GM13977 (cell line): ENCODE results near the gene ERBIN.
A peak's percentile ranks its signal among the peaks of the same experiment; 100 is the strongest.
"Not testable (repeated sequence)": the region's sequence is repeated elsewhere in the genome, so short reads cannot be mapped to it uniquely, and the experiment has no call there.

Experiments used
- DNase-seq: peaks from one replicate; pipeline ENCODE4 v3.0.0; 2012; ENCODE audit warnings: low spot score
- in situ Hi-C: fragments of 300-500 bp; cut with MboI; formaldehyde crosslinking; loops from one replicate; pipeline ENCODE4 v1.12.0; 2022; ENCODE audit warnings: low sequenced_read_pairs, low pct_unique_long_range_greater_than_20kb, mixed read lengths, inconsistent platforms; ENCODE audit not compliant: unreplicated experiment
- TF ChIP-seq, protein P1 (sequence below): IDR thresholded peaks from 2 replicates; pipeline ENCODE4 v1.5.1; 2012; ENCODE audit warnings: mild to moderate bottlenecking, control low read depth; ENCODE audit not compliant: insufficient read depth; ENCODE audit errors: extremely low read depth, missing control alignments

Gene ERBIN

DNA sequence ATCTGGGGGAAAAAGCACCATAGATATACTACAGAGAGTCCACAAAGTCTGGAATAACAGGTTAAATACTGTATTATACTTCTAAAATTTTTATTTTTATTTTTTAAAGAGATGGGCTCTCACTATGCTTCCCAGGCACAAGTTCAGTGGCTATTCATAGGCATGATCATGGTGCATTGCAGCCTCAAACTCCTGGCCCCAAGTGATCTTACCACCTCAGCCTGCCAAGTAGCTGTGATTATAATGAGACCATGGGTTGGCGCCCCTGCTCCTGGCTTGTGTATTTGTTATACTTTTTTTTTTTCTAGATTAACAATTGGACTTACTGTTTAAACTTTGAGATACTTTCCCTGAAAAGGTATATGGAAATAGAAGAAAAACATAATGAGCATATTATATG, 25.9 kb downstream of the ERBIN start:
- DNase-seq, result no peak
- TF ChIP-seq, protein P1, sequence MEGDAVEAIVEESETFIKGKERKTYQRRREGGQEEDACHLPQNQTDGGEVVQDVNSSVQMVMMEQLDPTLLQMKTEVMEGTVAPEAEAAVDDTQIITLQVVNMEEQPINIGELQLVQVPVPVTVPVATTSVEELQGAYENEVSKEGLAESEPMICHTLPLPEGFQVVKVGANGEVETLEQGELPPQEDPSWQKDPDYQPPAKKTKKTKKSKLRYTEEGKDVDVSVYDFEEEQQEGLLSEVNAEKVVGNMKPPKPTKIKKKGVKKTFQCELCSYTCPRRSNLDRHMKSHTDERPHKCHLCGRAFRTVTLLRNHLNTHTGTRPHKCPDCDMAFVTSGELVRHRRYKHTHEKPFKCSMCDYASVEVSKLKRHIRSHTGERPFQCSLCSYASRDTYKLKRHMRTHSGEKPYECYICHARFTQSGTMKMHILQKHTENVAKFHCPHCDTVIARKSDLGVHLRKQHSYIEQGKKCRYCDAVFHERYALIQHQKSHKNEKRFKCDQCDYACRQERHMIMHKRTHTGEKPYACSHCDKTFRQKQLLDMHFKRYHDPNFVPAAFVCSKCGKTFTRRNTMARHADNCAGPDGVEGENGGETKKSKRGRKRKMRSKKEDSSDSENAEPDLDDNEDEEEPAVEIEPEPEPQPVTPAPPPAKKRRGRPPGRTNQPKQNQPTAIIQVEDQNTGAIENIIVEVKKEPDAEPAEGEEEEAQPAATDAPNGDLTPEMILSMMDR, result no peak
- in situ Hi-C loops, result no loop called here

DNA sequence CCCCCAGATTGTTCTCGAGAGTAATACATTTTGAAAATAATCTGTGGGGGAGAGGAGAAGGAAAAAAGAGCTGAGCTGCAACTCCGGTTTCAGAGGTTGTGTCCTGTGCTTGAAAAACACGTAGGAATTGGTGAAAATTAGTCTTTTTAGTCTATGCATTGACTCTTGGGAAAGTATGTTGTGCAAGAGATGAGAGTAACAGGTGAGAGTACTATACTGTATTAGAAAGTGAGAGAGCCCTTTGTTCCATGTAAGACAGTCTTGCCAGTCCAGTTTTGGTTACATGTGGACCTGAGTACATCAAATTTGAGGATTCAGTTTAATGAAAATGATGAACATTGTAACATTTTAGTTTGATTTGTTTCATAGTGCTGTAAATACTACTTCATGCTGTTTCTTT, 27.8 kb downstream of the ERBIN start:
- TF ChIP-seq, protein P1, result no peak
- in situ Hi-C loops, result no loop called here
- DNase-seq, result no peak

DNA sequence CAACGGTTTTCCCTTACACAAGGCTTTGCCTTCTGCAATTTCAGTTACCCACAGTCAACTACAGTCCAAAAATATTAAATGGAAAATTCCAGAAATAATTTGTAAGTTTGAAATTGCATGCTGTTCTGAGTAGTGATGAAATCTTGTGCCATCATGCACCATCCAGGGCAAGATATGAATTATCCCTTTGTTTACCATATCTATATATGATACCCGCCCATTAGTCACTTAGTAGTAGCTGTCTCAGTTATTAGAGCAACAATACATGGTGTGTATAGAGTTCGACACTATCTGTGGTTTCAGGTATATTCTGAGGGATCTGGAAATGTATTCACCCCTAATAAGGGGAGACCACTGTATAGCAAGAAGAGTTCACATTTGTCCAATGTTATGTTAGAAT, 29.4 kb downstream of the ERBIN start:
- in situ Hi-C loops, result no loop called here
- TF ChIP-seq, protein P1, result no peak
- no peak for DNase-seq

DNA sequence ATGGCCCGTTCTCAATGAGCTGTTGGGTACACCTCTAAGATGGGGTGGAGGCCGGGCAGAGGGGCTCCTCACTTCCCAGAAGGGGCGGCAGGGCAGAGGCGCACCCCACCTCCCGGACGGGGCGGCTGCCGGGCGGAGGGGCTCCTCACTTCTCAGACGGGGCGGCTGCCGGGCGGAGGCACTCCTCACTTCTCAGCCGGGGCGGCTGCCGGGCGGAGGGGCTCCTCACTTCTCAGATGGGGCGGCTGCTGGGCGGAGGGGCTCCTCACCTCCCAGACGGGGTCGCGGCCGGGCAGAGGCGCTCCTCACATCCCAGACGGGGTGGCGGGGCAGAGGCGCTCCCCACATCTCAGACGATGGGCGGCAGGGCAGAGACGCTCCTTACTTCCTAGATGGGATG, 31.3 kb downstream of the ERBIN start:
- in situ Hi-C loops, DNase-seq: not testable (repeated sequence)

GRCh38 chr5:65961633-65962032, 35.3 kb downstream of the ERBIN start:
- TF ChIP-seq, protein P1, result no peak
- in situ Hi-C loops, result no loop called here
- peak; percentile 56 for DNase-seq

DNA sequence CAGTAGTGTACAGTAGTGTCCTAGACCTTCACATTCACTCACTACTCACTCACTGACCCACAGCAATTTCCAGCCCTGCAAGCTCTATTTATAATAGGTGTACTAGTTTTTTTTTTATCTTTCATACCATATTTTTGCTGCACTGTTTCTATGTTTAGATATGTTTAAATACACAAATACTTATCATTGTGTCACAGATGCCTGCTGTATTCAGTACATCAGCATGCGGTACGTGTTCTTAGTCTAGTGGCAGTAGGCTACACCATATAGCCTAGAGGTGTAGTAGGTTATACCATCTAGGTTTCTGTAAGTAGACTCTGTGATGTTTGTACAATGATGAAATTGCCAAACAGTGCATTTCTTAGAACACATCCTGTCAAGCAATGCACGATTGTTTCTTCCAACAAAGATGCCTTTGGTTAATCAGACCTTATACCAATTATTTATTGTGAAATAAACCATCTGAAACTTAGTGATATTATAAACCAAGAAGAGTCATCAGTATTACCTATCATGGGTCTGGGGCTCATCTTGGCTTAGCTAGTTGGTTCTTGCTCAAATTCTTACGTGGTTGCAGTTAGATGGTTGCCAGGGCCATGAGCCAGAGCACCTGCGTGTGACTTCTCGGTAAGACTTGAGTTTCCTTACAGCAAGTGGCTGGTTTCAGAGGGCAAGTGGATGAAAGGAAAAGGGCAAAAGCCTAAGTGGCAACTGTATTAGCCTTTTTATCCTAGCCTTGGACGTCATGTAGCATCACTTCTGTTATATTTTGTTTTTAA, 41.1 kb downstream of the ERBIN start:
- DNase-seq, result no peak
- in situ Hi-C loops, result no loop called here
- TF ChIP-seq, protein P1, result no peak

DNA sequence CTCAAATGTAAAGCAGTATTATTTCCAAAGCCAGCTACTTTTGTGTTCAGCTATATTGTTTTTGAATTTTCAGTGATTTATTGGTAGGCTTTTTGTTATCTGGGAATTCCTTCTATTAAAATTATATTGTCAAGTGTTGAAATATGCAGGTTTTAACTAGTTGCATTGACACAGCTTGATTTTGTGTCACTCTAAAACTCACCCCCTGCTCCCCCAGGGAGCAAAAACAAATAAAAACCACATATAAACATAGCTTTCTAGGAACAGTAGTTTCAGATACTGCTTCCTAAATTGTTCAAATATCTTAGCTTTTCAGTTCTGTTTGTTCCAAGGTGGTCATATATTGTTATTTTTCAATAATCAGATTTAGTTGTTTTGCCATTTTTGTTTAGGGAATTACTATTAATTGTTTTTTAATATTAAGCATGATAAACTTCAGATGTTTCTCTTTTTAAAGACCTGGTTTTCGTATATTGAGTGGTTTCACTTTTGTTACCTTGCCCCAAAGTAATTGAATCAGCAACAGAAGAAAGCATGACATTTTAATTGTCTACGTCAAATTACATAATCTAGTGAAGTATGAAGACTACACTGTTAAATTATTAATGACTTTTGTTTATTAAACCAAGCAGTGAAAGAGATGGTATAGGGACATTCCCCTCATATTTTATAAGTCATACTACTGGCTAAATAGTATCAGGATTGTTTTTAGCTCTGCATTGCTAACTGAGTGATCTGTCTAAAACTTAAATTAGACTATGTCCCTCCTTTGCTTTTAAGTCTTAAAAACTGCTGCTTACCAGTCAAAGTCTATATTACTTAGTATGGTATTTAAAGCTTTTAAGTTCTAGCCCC, 43.4 kb downstream of the ERBIN start:
- DNase-seq, result no peak
- in situ Hi-C loops, result no loop called here
- TF ChIP-seq, protein P1, result no peak
